Measurements from ENCODE around the gene MAN2A1. TPM values are rescaled to one million over a fixed set of nuclear protein-coding genes. Genes with fewer than 3 reads are reported as not detected.

MAN2A1 gene
- total RNA-seq, 1 experiment from 2014 or later: 86.6 TPM

DNA sequence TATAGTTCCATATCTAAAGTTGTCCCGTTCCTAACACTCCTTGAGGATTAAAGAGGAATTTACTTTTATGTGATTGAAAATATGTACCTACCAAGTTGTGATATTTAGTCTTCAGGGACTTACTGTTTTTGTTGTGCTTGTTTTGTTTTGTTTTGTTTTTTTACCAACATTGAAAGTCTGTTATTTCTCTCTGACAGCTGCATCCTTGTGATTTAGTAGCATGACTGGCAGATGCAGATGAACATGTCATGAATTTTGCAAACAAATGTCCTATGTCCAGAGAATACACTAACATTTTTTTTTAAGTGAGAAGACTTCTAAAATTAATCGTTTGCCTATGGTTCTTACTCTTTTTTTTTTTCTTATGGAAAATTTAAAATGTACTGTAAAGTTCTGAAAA is 85.4 kb downstream of the MAN2A1 start (continued):
- TF ChIP-seq, protein P1, sequence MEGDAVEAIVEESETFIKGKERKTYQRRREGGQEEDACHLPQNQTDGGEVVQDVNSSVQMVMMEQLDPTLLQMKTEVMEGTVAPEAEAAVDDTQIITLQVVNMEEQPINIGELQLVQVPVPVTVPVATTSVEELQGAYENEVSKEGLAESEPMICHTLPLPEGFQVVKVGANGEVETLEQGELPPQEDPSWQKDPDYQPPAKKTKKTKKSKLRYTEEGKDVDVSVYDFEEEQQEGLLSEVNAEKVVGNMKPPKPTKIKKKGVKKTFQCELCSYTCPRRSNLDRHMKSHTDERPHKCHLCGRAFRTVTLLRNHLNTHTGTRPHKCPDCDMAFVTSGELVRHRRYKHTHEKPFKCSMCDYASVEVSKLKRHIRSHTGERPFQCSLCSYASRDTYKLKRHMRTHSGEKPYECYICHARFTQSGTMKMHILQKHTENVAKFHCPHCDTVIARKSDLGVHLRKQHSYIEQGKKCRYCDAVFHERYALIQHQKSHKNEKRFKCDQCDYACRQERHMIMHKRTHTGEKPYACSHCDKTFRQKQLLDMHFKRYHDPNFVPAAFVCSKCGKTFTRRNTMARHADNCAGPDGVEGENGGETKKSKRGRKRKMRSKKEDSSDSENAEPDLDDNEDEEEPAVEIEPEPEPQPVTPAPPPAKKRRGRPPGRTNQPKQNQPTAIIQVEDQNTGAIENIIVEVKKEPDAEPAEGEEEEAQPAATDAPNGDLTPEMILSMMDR (IDR thresholded peaks at IDR 0.05): no peak

DNA sequence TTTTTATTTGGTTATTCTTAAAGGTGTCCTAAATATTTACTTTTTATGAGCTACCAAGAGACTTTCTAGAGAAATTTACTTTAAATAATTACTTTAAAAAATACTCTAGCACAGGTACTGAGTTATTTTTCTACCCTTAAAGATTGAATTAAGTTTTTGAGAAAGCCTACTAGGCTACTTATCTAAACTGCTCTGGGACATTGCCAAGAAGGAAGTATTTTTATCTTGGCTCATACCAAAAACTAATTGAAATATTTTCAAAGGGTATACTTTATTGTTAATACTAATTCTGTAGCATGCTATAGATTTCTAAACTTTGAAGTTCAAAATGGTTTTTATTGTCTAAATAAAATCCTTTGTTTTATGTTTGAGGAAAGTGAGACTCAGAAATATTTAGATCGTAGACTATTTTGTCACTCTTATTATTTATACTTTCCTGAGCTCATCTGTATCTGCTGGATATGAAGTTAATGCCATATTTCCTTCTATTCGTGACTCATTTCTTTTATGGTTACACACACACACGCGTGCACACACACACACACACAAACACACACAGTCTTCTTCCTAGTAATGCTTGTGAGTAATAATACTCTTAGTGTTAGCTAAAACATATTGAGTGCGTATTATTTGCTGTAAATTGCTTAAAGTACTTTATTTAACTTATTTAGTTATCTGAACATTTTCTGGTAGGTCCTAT is 89.5 kb downstream of the MAN2A1 start:
- ATAC-seq (no peak), DNase-seq (ENCODE audit: low spot score) (no peak)
- Mint-ChIP-seq H3K4me3 (no peak overlapping the region), H3K36me3 (peaks cover 20% of the 10 kb centered on the region; the same call in 1 of the 2 replicates), H3K9me3 (no peaks in the 10 kb centered on the region), H3K27ac (no peak overlapping the region), H3K27me3 (ENCODE audit: low read depth) (no peaks in the 10 kb centered on the region), H3K4me1 (no peaks in the 10 kb centered on the region)
- POLR2A ChIA-PET: no interaction called here
- TF ChIP-seq NFE2L1 (CRISPR knock-in tag; IDR thresholded peaks at IDR 0.05) (no peak), ATF2 (CRISPR knock-in tag; IDR thresholded peaks at IDR 0.05; ENCODE audit: borderline replicate concordance, low read depth) (no peak), MYBL2 (CRISPR knock-in tag; IDR thresholded peaks at IDR 0.05) (no peak), ZNF671 (CRISPR knock-in tag; IDR thresholded peaks at IDR 0.05) (no peak), PRRX2 (CRISPR knock-in tag; IDR thresholded peaks at IDR 0.05) (no peak), TP53 (CRISPR knock-in tag; IDR thresholded peaks at IDR 0.05) (no peak), ATF1 (CRISPR knock-in tag; IDR thresholded peaks at IDR 0.05) (no peak), ERG (CRISPR knock-in tag; IDR thresholded peaks at IDR 0.05) (no peak)
- TF ChIP-seq, protein P2, sequence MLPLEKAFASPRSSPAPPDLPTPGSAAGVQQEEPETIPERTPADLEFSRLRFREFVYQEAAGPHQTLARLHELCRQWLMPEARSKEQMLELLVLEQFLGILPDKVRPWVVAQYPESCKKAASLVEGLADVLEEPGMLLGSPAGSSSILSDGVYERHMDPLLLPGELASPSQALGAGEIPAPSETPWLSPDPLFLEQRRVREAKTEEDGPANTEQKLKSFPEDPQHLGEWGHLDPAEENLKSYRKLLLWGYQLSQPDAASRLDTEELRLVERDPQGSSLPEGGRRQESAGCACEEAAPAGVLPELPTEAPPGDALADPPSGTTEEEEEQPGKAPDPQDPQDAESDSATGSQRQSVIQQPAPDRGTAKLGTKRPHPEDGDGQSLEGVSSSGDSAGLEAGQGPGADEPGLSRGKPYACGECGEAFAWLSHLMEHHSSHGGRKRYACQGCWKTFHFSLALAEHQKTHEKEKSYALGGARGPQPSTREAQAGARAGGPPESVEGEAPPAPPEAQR (CRISPR knock-in tag; IDR thresholded peaks at IDR 0.05): no peak
- CTCF ChIA-PET: no interaction called here

DNA sequence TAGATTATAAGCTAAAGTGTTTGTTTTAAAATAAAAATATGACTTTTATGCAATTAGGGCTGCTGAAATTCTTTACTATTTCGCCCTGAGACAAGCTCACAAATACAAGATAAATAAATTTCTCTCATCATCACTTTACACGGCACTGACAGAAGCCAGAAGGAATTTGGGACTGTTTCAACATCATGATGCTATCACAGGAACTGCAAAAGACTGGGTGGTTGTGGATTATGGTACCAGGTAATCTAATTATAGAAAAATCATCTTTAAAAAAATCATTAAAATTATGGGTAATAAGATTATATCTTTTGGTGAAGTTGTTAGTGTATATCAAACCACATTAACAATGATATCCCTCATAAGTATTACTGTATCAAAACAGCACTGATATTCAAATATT is 95.0 kb downstream of the MAN2A1 start:
- H3K27me3 Mint-ChIP-seq (ENCODE audit: low read depth): no peaks in the 10 kb centered on the region
- TF ChIP-seq, protein P3, sequence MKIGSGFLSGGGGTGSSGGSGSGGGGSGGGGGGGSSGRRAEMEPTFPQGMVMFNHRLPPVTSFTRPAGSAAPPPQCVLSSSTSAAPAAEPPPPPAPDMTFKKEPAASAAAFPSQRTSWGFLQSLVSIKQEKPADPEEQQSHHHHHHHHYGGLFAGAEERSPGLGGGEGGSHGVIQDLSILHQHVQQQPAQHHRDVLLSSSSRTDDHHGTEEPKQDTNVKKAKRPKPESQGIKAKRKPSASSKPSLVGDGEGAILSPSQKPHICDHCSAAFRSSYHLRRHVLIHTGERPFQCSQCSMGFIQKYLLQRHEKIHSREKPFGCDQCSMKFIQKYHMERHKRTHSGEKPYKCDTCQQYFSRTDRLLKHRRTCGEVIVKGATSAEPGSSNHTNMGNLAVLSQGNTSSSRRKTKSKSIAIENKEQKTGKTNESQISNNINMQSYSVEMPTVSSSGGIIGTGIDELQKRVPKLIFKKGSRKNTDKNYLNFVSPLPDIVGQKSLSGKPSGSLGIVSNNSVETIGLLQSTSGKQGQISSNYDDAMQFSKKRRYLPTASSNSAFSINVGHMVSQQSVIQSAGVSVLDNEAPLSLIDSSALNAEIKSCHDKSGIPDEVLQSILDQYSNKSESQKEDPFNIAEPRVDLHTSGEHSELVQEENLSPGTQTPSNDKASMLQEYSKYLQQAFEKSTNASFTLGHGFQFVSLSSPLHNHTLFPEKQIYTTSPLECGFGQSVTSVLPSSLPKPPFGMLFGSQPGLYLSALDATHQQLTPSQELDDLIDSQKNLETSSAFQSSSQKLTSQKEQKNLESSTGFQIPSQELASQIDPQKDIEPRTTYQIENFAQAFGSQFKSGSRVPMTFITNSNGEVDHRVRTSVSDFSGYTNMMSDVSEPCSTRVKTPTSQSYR (CRISPR knock-in tag; IDR thresholded peaks at IDR 0.05): no peak
- TF ChIP-seq OVOL2 (CRISPR knock-in tag; IDR thresholded peaks at IDR 0.05; ENCODE audit: borderline replicate concordance): no peak
- TF ChIP-seq MAX (CRISPR knock-in tag; IDR thresholded peaks at IDR 0.05): no peak
- TF ChIP-seq NFATC4 (CRISPR knock-in tag; IDR thresholded peaks at IDR 0.05): no peak
- TF ChIP-seq CREB1 (CRISPR knock-in tag; IDR thresholded peaks at IDR 0.05): no peak
- TF ChIP-seq, protein P4, sequence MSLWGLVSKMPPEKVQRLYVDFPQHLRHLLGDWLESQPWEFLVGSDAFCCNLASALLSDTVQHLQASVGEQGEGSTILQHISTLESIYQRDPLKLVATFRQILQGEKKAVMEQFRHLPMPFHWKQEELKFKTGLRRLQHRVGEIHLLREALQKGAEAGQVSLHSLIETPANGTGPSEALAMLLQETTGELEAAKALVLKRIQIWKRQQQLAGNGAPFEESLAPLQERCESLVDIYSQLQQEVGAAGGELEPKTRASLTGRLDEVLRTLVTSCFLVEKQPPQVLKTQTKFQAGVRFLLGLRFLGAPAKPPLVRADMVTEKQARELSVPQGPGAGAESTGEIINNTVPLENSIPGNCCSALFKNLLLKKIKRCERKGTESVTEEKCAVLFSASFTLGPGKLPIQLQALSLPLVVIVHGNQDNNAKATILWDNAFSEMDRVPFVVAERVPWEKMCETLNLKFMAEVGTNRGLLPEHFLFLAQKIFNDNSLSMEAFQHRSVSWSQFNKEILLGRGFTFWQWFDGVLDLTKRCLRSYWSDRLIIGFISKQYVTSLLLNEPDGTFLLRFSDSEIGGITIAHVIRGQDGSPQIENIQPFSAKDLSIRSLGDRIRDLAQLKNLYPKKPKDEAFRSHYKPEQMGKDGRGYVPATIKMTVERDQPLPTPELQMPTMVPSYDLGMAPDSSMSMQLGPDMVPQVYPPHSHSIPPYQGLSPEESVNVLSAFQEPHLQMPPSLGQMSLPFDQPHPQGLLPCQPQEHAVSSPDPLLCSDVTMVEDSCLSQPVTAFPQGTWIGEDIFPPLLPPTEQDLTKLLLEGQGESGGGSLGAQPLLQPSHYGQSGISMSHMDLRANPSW (CRISPR knock-in tag; conservative IDR thresholded peaks at IDR 0.05; ENCODE audit: low read depth): no peak
- TF ChIP-seq, protein P5, sequence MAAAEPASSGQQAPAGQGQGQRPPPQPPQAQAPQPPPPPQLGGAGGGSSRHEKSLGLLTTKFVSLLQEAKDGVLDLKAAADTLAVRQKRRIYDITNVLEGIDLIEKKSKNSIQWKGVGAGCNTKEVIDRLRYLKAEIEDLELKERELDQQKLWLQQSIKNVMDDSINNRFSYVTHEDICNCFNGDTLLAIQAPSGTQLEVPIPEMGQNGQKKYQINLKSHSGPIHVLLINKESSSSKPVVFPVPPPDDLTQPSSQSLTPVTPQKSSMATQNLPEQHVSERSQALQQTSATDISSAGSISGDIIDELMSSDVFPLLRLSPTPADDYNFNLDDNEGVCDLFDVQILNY (CRISPR knock-in tag; IDR thresholded peaks at IDR 0.05): no peak
- no peak for TF ChIP-seq HMGXB4 (CRISPR knock-in tag; IDR thresholded peaks at IDR 0.05)

More for the DNA sequence above, 95.0 kb downstream of the MAN2A1 start:
- no peak for DNase-seq (ENCODE audit: low spot score)
- ChIA-PET POLR2A (no interaction called here), CTCF (no interaction called here)
- H3K4me3 Mint-ChIP-seq: no peak overlapping the region
- no peaks in the 10 kb centered on the region for H3K4me1 Mint-ChIP-seq
- ATAC-seq: no peak
- no peak overlapping the region for H3K27ac Mint-ChIP-seq
- H3K36me3 Mint-ChIP-seq: peaks cover 37% of the 10 kb centered on the region
- no peaks in the 10 kb centered on the region for H3K9me3 Mint-ChIP-seq

Measured in WTC11 (cell line).